HCT116 (cell line): ENCODE results near the gene ARHGEF16. TPM values are rescaled to one million over a fixed set of nuclear protein-coding genes. Genes with fewer than 3 reads are reported as not detected.

Source experiments
- ATAC-seq: fragments of 200-7000 bp; cut with Tn5 transposase; 2 replicates; pipeline ENCODE4 v1.9.1; 2020; ENCODE audit warnings: mild to moderate bottlenecking, moderate library complexity
- BruUV-seq: library from RNA; stranded (reverse); fragments of 400-500 nt; replicated peaks from 2 replicates; lab custom pipeline; 2021; lab: Mats Ljungman, UMichigan
- CTCF ChIA-PET: fragments of 300-600 bp; sonication (Branson Sonifier 250); formaldehyde crosslinking; loops from one replicate; lab custom pipeline; 2021; ENCODE audit warnings: antibody characterized with exemption; lab: Charles Lee
- POLR2A ChIA-PET: fragments of 300-600, 350-600 bp; sonication (Branson Sonifier 250); formaldehyde crosslinking; loops from one replicate; lab custom pipeline; 2021; ENCODE audit warnings: antibody characterized with exemption; lab: Charles Lee
- RAD21 ChIA-PET, 2 experiments: fragments of 300-600 bp; sonication (Branson Sonifier 250); formaldehyde crosslinking; loops; one replicate each; lab custom pipeline; 2023; ENCODE audit warnings: low total read pairs in 2 of 2; ENCODE audit not compliant: uncharacterized antibody in 2 of 2, unreplicated experiment in 2 of 2, low non-redundant PET in 1 of 2; lab: Charles Lee
- DNase-seq: peaks from one replicate; pipeline ENCODE4 v3.0.0-alpha.2; 2010; ENCODE audit warnings: low read depth, low spot score
- H2AFZ ChIP-seq: fragments of 200-600 bp; shearing (Covaris generic), sonication (generic); 2 replicates; pipeline ENCODE4 v1.6.1; 2017; ENCODE audit warnings: low read depth, mixed run types, mixed read lengths, antibody characterized with exemption, low read length; ENCODE audit not compliant: poor library complexity, severe bottlenecking
- H3K27ac ChIP-seq: 2 replicates; pipeline ENCODE4 v1.5.1; 2012; ENCODE audit warnings: low read depth, low read length
- H3K27me3 ChIP-seq: fragments of 200-600 bp; sonication (generic); 2 replicates; pipeline ENCODE4 v1.6.1; 2016; ENCODE audit warnings: mixed run types, low read length, mixed read lengths; ENCODE audit not compliant: insufficient read depth
- H3K36me3 ChIP-seq, 2 experiments: fragments of 200-500 bp in 1 of 2; fragments of 200-600 bp in 1 of 2; sonication (Bioruptor generic) in 1 of 2; sonication (generic) in 1 of 2; 2 replicates each; pipeline versions ENCODE4 v1.5.1 to v1.6.1; 2014 to 2016; ENCODE audit warnings: low read length in 2 of 2, inconsistent platforms in 1 of 2, mixed read lengths in 1 of 2, mixed run types in 1 of 2; ENCODE audit not compliant: insufficient read depth in 2 of 2, control insufficient read depth in 1 of 2
- H3K4me1 ChIP-seq, 2 experiments: fragments of 200-600 bp in 1 of 2; sonication (generic) in 1 of 2; 2 replicates each; pipeline versions ENCODE4 v1.5.1 to v1.6.1; 2012 to 2017; ENCODE audit warnings: low read length in 2 of 2, inconsistent platforms in 1 of 2, mild to moderate bottlenecking in 1 of 2, mixed read lengths in 1 of 2, mixed run types in 1 of 2, moderate library complexity in 1 of 2; ENCODE audit not compliant: insufficient read depth in 2 of 2, control insufficient read depth in 1 of 2
- H3K4me2 ChIP-seq: fragments of 200-600 bp; sonication (generic); 2 replicates; pipeline ENCODE4 v1.6.1; 2017; ENCODE audit warnings: mixed run types, low read length, mixed read lengths
- H3K4me3 ChIP-seq, 2 experiments: fragments of 200-600 bp in 1 of 2; sonication (generic) in 1 of 2; replicated peaks in 1 of 2; 2 replicates each; pipeline ENCODE4 v1.5.1; 2011 to 2016; ENCODE audit warnings: low read length in 2 of 2, control low read depth in 1 of 2, low read depth in 1 of 2, mild to moderate bottlenecking in 1 of 2, mixed read lengths in 1 of 2, mixed run types in 1 of 2
- H3K79me2 ChIP-seq: fragments of 200-600 bp; sonication (generic); 2 replicates; pipeline ENCODE4 v1.6.1; 2017; ENCODE audit warnings: mild to moderate bottlenecking, mixed run types, low read length, moderate library complexity, mixed read lengths; ENCODE audit not compliant: insufficient read depth
- H3K9ac ChIP-seq: fragments of 200-600 bp; sonication (generic); 2 replicates; pipeline ENCODE4 v1.6.1; 2016; ENCODE audit warnings: low read length, mixed read lengths
- H3K9me2 ChIP-seq: fragments of 200-600 bp; sonication (generic), shearing (Covaris generic); 2 replicates; pipeline ENCODE4 v1.6.1; 2017; ENCODE audit warnings: mixed run types, mild to moderate bottlenecking, moderate library complexity; ENCODE audit not compliant: insufficient read depth
- H3K9me3 ChIP-seq, 2 experiments: fragments of 200-500 bp in 1 of 2; fragments of 200-600 bp in 1 of 2; sonication (Bioruptor generic) in 1 of 2; sonication (generic) in 1 of 2; 2 replicates each; pipeline ENCODE4 v1.6.1; 2014 to 2017; ENCODE audit warnings: low read length in 2 of 2, mixed read lengths in 2 of 2, inconsistent platforms in 1 of 2, low read depth in 1 of 2, mild to moderate bottlenecking in 1 of 2, mixed run types in 1 of 2, moderate library complexity in 1 of 2; ENCODE audit not compliant: control insufficient read depth in 1 of 2, insufficient read depth in 1 of 2
- H4K20me1 ChIP-seq: fragments of 200-600 bp; sonication (generic), shearing (Covaris generic); 2 replicates; pipeline ENCODE4 v1.6.1; 2017; ENCODE audit warnings: mixed run types, mild to moderate bottlenecking, moderate library complexity; ENCODE audit not compliant: insufficient read depth
- ATF3 ChIP-seq: IDR thresholded peaks from 2 replicates; pipeline ENCODE4 v1.6.1; 2012
- CBX3 ChIP-seq: IDR thresholded peaks from 2 replicates; pipeline ENCODE4 v1.6.1; 2012; ENCODE audit warnings: low read depth
- EGR1 ChIP-seq: IDR thresholded peaks from 2 replicates; pipeline ENCODE4 v1.6.1; 2012; ENCODE audit warnings: low read depth
- ELF1 ChIP-seq: IDR thresholded peaks from 2 replicates; pipeline ENCODE4 v1.6.1; 2012; ENCODE audit warnings: low read depth, borderline replicate concordance
- EZH2 ChIP-seq: fragments of 200-600 bp; sonication (generic); IDR thresholded peaks from 2 replicates; pipeline ENCODE4 v1.6.1; 2017; ENCODE audit warnings: antibody characterized with exemption, mixed run types
- FOSL1 ChIP-seq: IDR thresholded peaks from 2 replicates; pipeline ENCODE4 v1.6.1; 2012; ENCODE audit warnings: low read depth
- JUND ChIP-seq: IDR thresholded peaks from 2 replicates; pipeline ENCODE4 v1.6.1; 2012
- POLR2A ChIP-seq: IDR thresholded peaks from 2 replicates; pipeline ENCODE4 v1.7.0; 2011; ENCODE audit warnings: borderline replicate concordance; ENCODE audit not compliant: insufficient read depth, insufficient read length; ENCODE audit errors: extremely low read depth
- POLR2AphosphoS5 ChIP-seq: IDR thresholded peaks from 2 replicates; pipeline ENCODE4 v1.6.1; 2011; ENCODE audit warnings: mild to moderate bottlenecking, low read depth, low read length, moderate library complexity
- TCF7L2 ChIP-seq: IDR thresholded peaks from 2 replicates; pipeline ENCODE4 v1.7.0; 2011; ENCODE audit warnings: borderline replicate concordance, inconsistent platforms; ENCODE audit not compliant: insufficient read depth, insufficient read length; ENCODE audit errors: extremely low read depth
- ZFX ChIP-seq: fragments of 450-650 bp; IDR thresholded peaks from 2 replicates; pipeline ENCODE4 v1.6.1; 2017
- ZNF274 ChIP-seq: fragments of 200-500 bp; sonication (Bioruptor generic); IDR thresholded peaks from 2 replicates; pipeline ENCODE4 v1.6.1; 2014; ENCODE audit warnings: mild to moderate bottlenecking, low read depth, low read length, inconsistent platforms
- intact Hi-C: fragments of 100-400 bp; cut with micrococcal nuclease; formaldehyde crosslinking; loops from 2 replicates; pipeline ENCODE4 v1.10.0; 2022
- total RNA-seq: library from RNA; stranded (reverse); gene quantifications from one replicate; pipeline ENCODE4 v1.2.1, GENCODE V29; 2021; ENCODE audit not compliant: unreplicated experiment
- TF ChIP-seq, protein P1 (sequence below): IDR thresholded peaks from 2 replicates; pipeline ENCODE4 v1.6.1; 2012
- TF ChIP-seq, protein P2 (sequence below): IDR thresholded peaks from 2 replicates; pipeline ENCODE4 v1.6.1; 2011; ENCODE audit warnings: mild to moderate bottlenecking, low read length, moderate library complexity; ENCODE audit not compliant: insufficient replicate concordance; ENCODE audit errors: extremely low read depth

The ARHGEF16 gene
- total RNA-seq, 1 experiment from 2014 or later: 37.4 TPM

DNA sequence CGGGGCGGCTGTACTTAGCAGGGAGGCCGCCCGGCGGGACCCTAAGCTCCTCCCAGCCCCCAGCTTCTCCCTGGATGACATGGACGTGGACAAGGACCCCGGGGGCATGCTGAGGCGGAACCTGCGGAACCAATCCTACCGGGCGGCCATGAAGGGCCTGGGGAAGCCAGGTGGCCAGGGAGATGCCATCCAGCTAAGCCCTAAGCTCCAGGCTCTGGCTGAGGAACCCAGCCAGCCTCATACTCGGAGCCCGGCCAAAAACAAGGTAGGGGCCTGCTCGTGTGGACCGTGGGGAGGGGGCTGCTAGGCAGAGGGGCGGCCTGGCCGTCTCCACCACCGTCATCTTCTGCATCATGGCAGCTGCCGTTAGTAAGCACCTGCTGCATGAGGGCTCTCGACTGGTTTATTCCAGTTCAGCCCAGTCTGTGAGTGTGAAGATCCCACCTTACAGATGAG lies 9.0 kb downstream of the ARHGEF16 start:
- no peak for TF ChIP-seq JUND
- TF ChIP-seq, protein P1, sequence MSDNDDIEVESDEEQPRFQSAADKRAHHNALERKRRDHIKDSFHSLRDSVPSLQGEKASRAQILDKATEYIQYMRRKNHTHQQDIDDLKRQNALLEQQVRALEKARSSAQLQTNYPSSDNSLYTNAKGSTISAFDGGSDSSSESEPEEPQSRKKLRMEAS: no peak
- no peak for TF ChIP-seq FOSL1
- TF ChIP-seq, all 23 proteins: peak for 0
- DNase-seq (no peak), ATAC-seq (no peak)
- intact Hi-C loops: no loop called here
- RAD21 ChIA-PET: no interaction called here
- H4K20me1 ChIP-seq: no peaks in the 10 kb centered on the region
- H3K9ac ChIP-seq: no peak overlapping the region
- no TSS peak for BruUV-seq
- H3K27me3 ChIP-seq: no peaks in the 10 kb centered on the region
- CTCF ChIA-PET: no interaction called here
- H3K4me1 ChIP-seq: peaks cover 14 to 23% of the 10 kb centered on the region in 2 experiments
- POLR2A ChIA-PET: no interaction called here
- H3K9me2 ChIP-seq: no peaks in the 10 kb centered on the region
- H3K9me3 ChIP-seq: no peaks in the 10 kb centered on the region
- H2AFZ ChIP-seq: no peak overlapping the region
- no peak overlapping the region for H3K4me3 ChIP-seq
- H3K79me2 ChIP-seq: no peaks in the 10 kb centered on the region; the same call in 1 of the 2 replicates
- no peaks in the 10 kb centered on the region for H3K36me3 ChIP-seq
- no peak overlapping the region for H3K4me2 ChIP-seq
- H3K27ac ChIP-seq: no peak overlapping the region

DNA sequence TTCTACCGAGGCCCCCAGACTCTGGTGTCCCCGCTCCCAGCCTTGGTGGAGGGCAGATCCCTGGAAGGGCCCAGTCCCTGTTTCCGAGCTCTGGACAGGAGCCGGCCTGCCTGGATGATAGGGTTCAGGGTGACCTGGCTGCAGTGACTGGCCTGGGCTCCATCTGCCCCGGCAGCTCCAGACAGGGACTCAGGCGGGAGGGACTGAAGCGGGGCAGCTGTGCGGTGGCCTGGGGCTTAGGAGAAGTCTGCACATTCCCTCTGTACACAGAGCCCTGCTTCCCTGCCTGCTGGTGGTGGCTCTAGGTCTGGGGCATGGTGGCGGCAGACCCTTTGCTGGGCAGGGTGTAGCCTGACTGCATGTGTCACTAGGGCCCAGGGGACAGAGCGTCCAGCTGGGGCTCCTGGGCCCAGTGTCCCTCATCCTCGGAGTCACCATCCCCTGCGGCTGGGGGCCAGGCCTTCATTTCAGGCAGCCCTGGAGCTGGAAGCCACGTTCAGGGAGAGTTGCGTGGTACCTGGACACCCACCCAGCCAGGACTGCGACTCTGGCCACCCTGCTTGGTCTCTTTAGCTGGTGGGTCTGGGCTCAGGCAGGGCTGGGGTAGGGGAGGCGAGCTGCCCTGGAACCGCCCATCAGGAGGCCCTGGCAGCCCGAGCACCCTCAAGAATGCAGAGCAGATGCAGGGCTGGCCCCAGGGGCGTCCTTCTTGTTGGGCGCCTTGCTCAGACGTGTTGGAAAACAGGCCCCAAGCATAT lies 9.6 kb downstream of the ARHGEF16 start:
- Histone ChIP-seq H3K4me1 (peaks cover 14 to 22% of the 10 kb centered on the region in 2 experiments), H2AFZ (no peak overlapping the region), H3K9ac (no peak overlapping the region), H3K27ac (no peak overlapping the region), H3K9me2 (no peaks in the 10 kb centered on the region), H4K20me1 (no peaks in the 10 kb centered on the region), H3K4me3 (no peak overlapping the region), H3K4me2 (no peak overlapping the region), H3K79me2 (no peaks in the 10 kb centered on the region; the same call in 1 of the 2 replicates), H3K36me3 (no peaks in the 10 kb centered on the region), H3K27me3 (no peaks in the 10 kb centered on the region), H3K9me3 (no peaks in the 10 kb centered on the region)
- DNase-seq: no peak
- TF ChIP-seq, protein P2, sequence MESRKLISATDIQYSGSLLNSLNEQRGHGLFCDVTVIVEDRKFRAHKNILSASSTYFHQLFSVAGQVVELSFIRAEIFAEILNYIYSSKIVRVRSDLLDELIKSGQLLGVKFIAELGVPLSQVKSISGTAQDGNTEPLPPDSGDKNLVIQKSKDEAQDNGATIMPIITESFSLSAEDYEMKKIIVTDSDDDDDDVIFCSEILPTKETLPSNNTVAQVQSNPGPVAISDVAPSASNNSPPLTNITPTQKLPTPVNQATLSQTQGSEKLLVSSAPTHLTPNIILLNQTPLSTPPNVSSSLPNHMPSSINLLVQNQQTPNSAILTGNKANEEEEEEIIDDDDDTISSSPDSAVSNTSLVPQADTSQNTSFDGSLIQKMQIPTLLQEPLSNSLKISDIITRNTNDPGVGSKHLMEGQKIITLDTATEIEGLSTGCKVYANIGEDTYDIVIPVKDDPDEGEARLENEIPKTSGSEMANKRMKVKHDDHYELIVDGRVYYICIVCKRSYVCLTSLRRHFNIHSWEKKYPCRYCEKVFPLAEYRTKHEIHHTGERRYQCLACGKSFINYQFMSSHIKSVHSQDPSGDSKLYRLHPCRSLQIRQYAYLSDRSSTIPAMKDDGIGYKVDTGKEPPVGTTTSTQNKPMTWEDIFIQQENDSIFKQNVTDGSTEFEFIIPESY: no peak
- TF ChIP-seq POLR2AphosphoS5 (no peak), JUND (no peak), POLR2A (no peak), EGR1 (no peak), FOSL1 (no peak), ZFX (no peak), TCF7L2 (no peak), CBX3 (no peak), ZNF274 (no peak), ELF1 (no peak), ATF3 (no peak), EZH2 (no peak)
- TF ChIP-seq, protein P1: no peak
- intact Hi-C loops: no loop called here
- ChIA-PET RAD21 (no interaction called here), CTCF (no interaction called here), POLR2A (no interaction called here)
- ATAC-seq: no peak
- BruUV-seq: no TSS peak
